ENCODE results near the gene AUTS2.

- TF ChIP-seq CTCF (IDR thresholded peaks at IDR 0.05; ENCODE audit: poor library complexity, severe bottlenecking) (no peak), EZH2 (IDR thresholded peaks at IDR 0.05; ENCODE audit: borderline replicate concordance, insufficient read depth, low read length, poor library complexity, severe bottlenecking) (no peak), TAF1 (IDR thresholded peaks at IDR 0.05; ENCODE audit: low read depth) (no peak), POLR2AphosphoS5 (IDR thresholded peaks at IDR 0.05) (no peak)
Measured at GRCh38 chr7:69747144-69747543, 148.9 kb downstream of the AUTS2 start.
